Psoas muscle (tissue), 8 donors: ENCODE data around the gene KYAT1. TPM values are rescaled to one million over a fixed set of nuclear protein-coding genes. Genes with fewer than 3 reads are reported as not detected.

Source experiments
- ATAC-seq, 4 donors: fragments of 200-7000 bp; cut with Tn5 transposase; one replicate each; pipeline ENCODE4 v1.9.1; 2020; ENCODE audit warnings: moderate library complexity in 3 of 4, mild to moderate bottlenecking in 2 of 4
- DNase-seq, 2 donors: peaks; one replicate each; pipeline ENCODE4 v3.0.0-alpha.2; 2020
- H3K27ac ChIP-seq: fragments of 200-600 bp; one replicate; pipeline ENCODE4 v1.8.0; 2022
- H3K27me3 ChIP-seq, 3 donors: fragments of 200-600 bp in 1 of 3; one replicate each; pipeline versions ENCODE4 v1.6.1 to v1.8.0; 2013 to 2022; ENCODE audit warnings: low read length in 2 of 3, mild to moderate bottlenecking in 2 of 3, moderate library complexity in 1 of 3; ENCODE audit not compliant: insufficient read depth in 3 of 3
- H3K36me3 ChIP-seq, 2 donors: fragments of 200-600 bp in 1 of 2; one replicate each; pipeline versions ENCODE4 v1.6.1 to v1.8.0; 2013 to 2022; ENCODE audit warnings: low read depth in 1 of 2, mild to moderate bottlenecking in 1 of 2, moderate library complexity in 1 of 2; ENCODE audit not compliant: insufficient read depth in 1 of 2
- H3K4me1 ChIP-seq: fragments of 200-600 bp; one replicate; pipeline ENCODE4 v1.8.0; 2022
- H3K4me3 ChIP-seq: fragments of 200-600 bp; one replicate; pipeline ENCODE4 v1.8.0; 2022; ENCODE audit warnings: mild to moderate bottlenecking
- H3K9me3 ChIP-seq: fragments of 200-600 bp; one replicate; pipeline ENCODE4 v1.8.0; 2022
- CTCF ChIP-seq: fragments of 200-600 bp; IDR thresholded peaks from one replicate; pipeline ENCODE4 v1.8.0; 2022; ENCODE audit warnings: antibody characterized with exemption
- WGBS, 3 donors: extraction: QIAGEN DNeasy Blood & Tissue Kit; methylation state at CpG; one replicate each; pipeline versions ENCODE4 v1.1.6 to v1.1.7; 2013; 5-methylcytosine and 5-hydroxymethylcytosine counted together
- intact Hi-C, 2 donors: fragments of 100-400 bp; cut with DNase I; formaldehyde crosslinking; loops; one replicate each; pipeline versions ENCODE4 v1.11.0 to v1.14.2; 2022
- polyA plus RNA-seq, 3 donors: library from polyadenylated mRNA; stranded (reverse); fragments of 200-250 nt; gene quantifications; one replicate each; pipeline ENCODE4 v1.2.3, GENCODE V29; 2013
- total RNA-seq, 4 donors: library from RNA; stranded (reverse); fragmentation: NEBNext Ultra II Directional in 2 of 4; extraction: Animal tissue kit (Norgen Biotek cat#: 25700) in 2 of 4; gene quantifications; one replicate each; pipeline versions ENCODE4 v1.2.1 to v1.2.4, GENCODE V29; 2021 to 2023
- donor health status: healthy with polysubstance abuse.
- donor health status: DM: no; HTN: no; CAD: no; lungs with moderate emphysema.
- donor health status: Bipolar disorder and iron deficiency.
- donor health status: healthy.
- donor health status: DM: yes; HTN: yes; CAD: no.
- donor health status: DM: no; HTN: no; CAD: no.
- donor health status: DM: no; HTN: no; CAD: no.
- donor health status: DM: yes; HTN: yes; CAD: no.

The KYAT1 gene
- total and polyA plus RNA-seq, 7 donors: 6.4 to 12.0 (median 7.5) TPM

- intact Hi-C loops: no loop called here
- no peak overlapping the region for H3K4me3 ChIP-seq
- WGBS, 3 donors: 89 to 93% (median 91%) methylated on average over 11 to 12 of the region's 12 CpGs
- peaks cover 0 to 49% of the 10 kb centered on the region in 2 donors for H3K36me3 ChIP-seq
- DNase-seq (no peak), ATAC-seq (no peak)
- TF ChIP-seq CTCF: no peak
- H3K27me3 ChIP-seq: no peaks in the 10 kb centered on the region
- no peaks in the 10 kb centered on the region for H3K9me3 ChIP-seq
- no peak overlapping the region for H3K27ac ChIP-seq
- H3K4me1 ChIP-seq: no peaks in the 10 kb centered on the region
These were observed 72.6 kb downstream of the KYAT1 start for GRCh38 chr9:128809036-128809599.

DNA sequence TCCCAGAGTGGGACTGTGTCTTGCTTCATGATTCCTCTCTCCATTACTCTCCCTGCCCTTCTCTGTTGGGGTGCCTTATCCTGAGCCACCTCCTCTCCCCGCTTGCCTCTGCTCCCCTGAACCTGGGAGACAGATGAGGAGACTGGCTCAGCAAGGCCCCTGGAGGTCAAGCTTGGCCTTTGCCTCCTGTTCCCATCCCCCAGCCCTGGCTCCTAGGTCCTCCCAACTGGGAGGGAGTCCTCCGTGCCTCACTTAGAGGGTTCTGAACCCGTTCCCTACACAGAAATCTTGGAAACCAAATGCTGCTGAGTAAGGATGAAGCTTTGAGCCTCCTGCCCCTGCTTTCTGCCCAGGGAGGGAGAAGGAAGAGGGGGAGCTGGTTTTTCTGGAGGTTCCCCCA, 73.2 kb downstream of the KYAT1 start:
- Histone ChIP-seq H3K27me3 (no peaks in the 10 kb centered on the region), H3K36me3 (peaks cover 0 to 54% of the 10 kb centered on the region in 2 donors), H3K9me3 (no peaks in the 10 kb centered on the region), H3K4me1 (no peaks in the 10 kb centered on the region), H3K27ac (no peak overlapping the region), H3K4me3 (no peak overlapping the region)
- DNase-seq (no peak), ATAC-seq (no peak)
- no peak for TF ChIP-seq CTCF
- intact Hi-C loops: no loop called here
- WGBS, 3 donors: 81 to 90% (median 89%) methylated on average over 3 of the region's 3 CpGs

GRCh38 chr9:128807827-128808226, 73.9 kb downstream of the KYAT1 start:
- ATAC-seq: no peak

DNA sequence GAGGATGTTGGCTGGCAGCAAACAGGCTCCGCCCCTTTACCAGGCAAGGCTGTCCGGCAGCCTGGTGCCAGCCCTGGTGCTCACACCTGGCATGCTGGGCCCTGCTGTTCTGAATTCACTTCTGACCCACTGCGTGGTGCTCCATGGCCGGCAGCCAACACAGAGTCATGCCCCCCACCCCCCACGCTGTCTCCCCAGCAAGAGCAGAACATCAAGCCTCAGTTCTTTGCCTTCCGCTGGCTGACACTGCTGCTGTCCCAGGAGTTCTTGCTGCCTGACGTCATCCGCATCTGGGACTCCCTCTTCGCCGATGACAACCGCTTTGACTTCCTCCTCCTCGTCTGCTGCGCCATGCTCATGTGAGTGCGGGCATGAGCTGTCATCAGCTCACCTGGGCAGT, 76.1 kb downstream of the KYAT1 start:
- Histone ChIP-seq H3K36me3 (peaks cover 0 to 83% of the 10 kb centered on the region in 2 donors), H3K4me3 (no peak overlapping the region), H3K9me3 (no peaks in the 10 kb centered on the region), H3K4me1 (no peaks in the 10 kb centered on the region), H3K27ac (no peak overlapping the region), H3K27me3 (no peaks in the 10 kb centered on the region)
- TF ChIP-seq CTCF: no peak
- DNase-seq (no peak), ATAC-seq (no peak)
- intact Hi-C loops: no loop called here
- WGBS, 3 donors: 85 to 89% (median 86%) methylated on average over 14 of the region's 14 CpGs

More at GRCh38 chr9:128807827-128808226, 73.9 kb downstream of the KYAT1 start:
- no peak for TF ChIP-seq CTCF
- Histone ChIP-seq H3K27me3 (no peaks in the 10 kb centered on the region), H3K4me3 (no peak overlapping the region), H3K36me3 (peaks cover 0 to 62% of the 10 kb centered on the region in 2 donors), H3K4me1 (no peaks in the 10 kb centered on the region), H3K27ac (no peak overlapping the region), H3K9me3 (no peaks in the 10 kb centered on the region)
- WGBS, 3 donors: 76 to 91% (median 91%) methylated on average over 12 to 14 of the region's 14 CpGs
- intact Hi-C loops: no loop called here
- no peak for DNase-seq

DNA sequence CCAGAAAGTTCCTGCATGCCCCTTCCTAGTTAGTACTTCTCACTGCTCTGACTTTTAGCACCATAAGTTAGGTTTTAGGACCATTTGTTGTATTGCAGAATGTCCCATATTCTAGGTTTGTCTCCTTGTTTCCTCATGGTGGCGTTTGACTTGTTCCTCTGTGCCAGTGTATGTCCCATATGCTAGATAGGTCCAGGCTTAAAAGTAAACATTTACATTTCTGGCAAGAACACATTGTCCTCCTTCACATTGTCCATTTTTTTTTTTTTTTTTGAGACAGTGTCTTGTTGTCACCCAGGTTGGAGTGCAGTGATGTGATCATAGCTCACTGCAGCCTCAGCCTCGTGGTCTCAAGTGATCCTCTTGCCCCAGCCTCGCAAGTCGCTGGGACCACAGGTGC, 79.3 kb downstream of the KYAT1 start:
- Histone ChIP-seq H3K36me3 (peaks cover 4 to 100% of the 10 kb centered on the region in 2 donors), H3K27me3 (no peaks in the 10 kb centered on the region), H3K4me3 (no peak overlapping the region), H3K27ac (no peak overlapping the region), H3K9me3 (no peaks in the 10 kb centered on the region), H3K4me1 (no peaks in the 10 kb centered on the region)
- intact Hi-C loops: no loop called here
- TF ChIP-seq CTCF: no peak
- DNase-seq: no peak
- 92 to 97% (median 94%) methylated on average over 4 of the region's 4 CpGs for WGBS, 3 donors
- ATAC-seq: no peak
